Neural cell (in vitro differentiated cells): ENCODE data around the gene CACNB2. TPM values are rescaled to one million over a fixed set of nuclear protein-coding genes. Genes with fewer than 3 reads are reported as not detected.

Experiments
- H2AFZ ChIP-seq: fragments of 200-600, 300-800 bp; sonication (generic), shearing (Covaris generic); 2 replicates; pipeline ENCODE4 v1.6.0; 2014; ENCODE audit warnings: low read depth, mild to moderate bottlenecking, antibody characterized with exemption, low read length, moderate library complexity
- H3F3A ChIP-seq: fragments of 200-600 bp; shearing (Covaris generic); 2 replicates; pipeline ENCODE4 v1.6.1; 2016; ENCODE audit warnings: mild to moderate bottlenecking, moderate library complexity, mixed read lengths, antibody characterized with exemption, low read length; ENCODE audit not compliant: insufficient read depth, poor library complexity, severe bottlenecking
- H3K27ac ChIP-seq: fragments of 200-600, 300-800 bp; sonication (generic), shearing (Covaris generic); 2 replicates; pipeline ENCODE4 v1.5.1; 2014; ENCODE audit warnings: mild to moderate bottlenecking, low read length, moderate library complexity
- H3K27me3 ChIP-seq: fragments of 300-800, 200-600 bp; sonication (generic), shearing (Covaris generic); 2 replicates; pipeline ENCODE4 v1.6.0; 2014; ENCODE audit warnings: mild to moderate bottlenecking, low read depth, low read length, moderate library complexity; ENCODE audit not compliant: insufficient read depth
- H3K36me3 ChIP-seq: fragments of 300-800, 200-600 bp; sonication (generic), shearing (Covaris generic); 2 replicates; pipeline ENCODE4 v1.5.1; 2014; ENCODE audit warnings: mild to moderate bottlenecking, antibody characterized with exemption, low read length, moderate library complexity; ENCODE audit not compliant: insufficient read depth
- H3K4me2 ChIP-seq: fragments of 300-800, 200-600 bp; sonication (generic), shearing (Covaris generic); 2 replicates; pipeline ENCODE4 v1.6.0; 2014; ENCODE audit warnings: mild to moderate bottlenecking, low read length
- H3K4me3 ChIP-seq: fragments of 300-800, 200-600 bp; sonication (generic), shearing (Covaris generic); 2 replicates; pipeline ENCODE4 v1.5.1; 2014; ENCODE audit warnings: mild to moderate bottlenecking, low read length, moderate library complexity
- H3K79me2 ChIP-seq: fragments of 200-600 bp; shearing (Covaris generic); replicated peaks from 2 replicates; pipeline ENCODE4 v1.6.0; 2014; ENCODE audit warnings: mild to moderate bottlenecking, low read length, moderate library complexity; ENCODE audit not compliant: insufficient read depth
- H3K9ac ChIP-seq: fragments of 300-800, 200-600 bp; sonication (generic), shearing (Covaris generic); 2 replicates; pipeline ENCODE4 v1.6.1; 2016; ENCODE audit warnings: mild to moderate bottlenecking, low read length, mixed read lengths
- H3K9me2 ChIP-seq: fragments of 200-600 bp; shearing (Covaris generic); 2 replicates; pipeline ENCODE4 v1.6.1; 2016; ENCODE audit warnings: mild to moderate bottlenecking, low read length, mixed read lengths; ENCODE audit not compliant: insufficient read depth
- H3K9me3 ChIP-seq: fragments of 200-600, 300-800 bp; sonication (generic), shearing (Covaris generic); 2 replicates; pipeline ENCODE4 v1.6.1; 2016; ENCODE audit warnings: mild to moderate bottlenecking, mixed run types, low read length, moderate library complexity, mixed read lengths
- H4K20me1 ChIP-seq: fragments of 200-600 bp; shearing (Covaris generic); 2 replicates; pipeline ENCODE4 v1.6.1; 2016; ENCODE audit warnings: mild to moderate bottlenecking, mixed run types; ENCODE audit not compliant: insufficient read depth
- EP300 ChIP-seq: fragments of 450-650 bp; conservative IDR thresholded peaks from 2 replicates; pipeline ENCODE4 v1.6.1; 2014; ENCODE audit warnings: antibody characterized with exemption, mild to moderate bottlenecking, moderate library complexity; ENCODE audit not compliant: poor library complexity, severe bottlenecking
- EZH2 ChIP-seq: fragments of 200-600, 300-800 bp; shearing (Covaris generic), sonication (generic); IDR thresholded peaks from 2 replicates; pipeline ENCODE4 v1.6.1; 2014; ENCODE audit warnings: antibody characterized with exemption, low read length, borderline replicate concordance, mild to moderate bottlenecking; ENCODE audit not compliant: insufficient read depth, poor library complexity, severe bottlenecking
- MXI1 ChIP-seq: fragments of 450-650 bp; conservative IDR thresholded peaks from 2 replicates; pipeline ENCODE4 v1.6.1; 2014; ENCODE audit warnings: antibody characterized with exemption, mild to moderate bottlenecking; ENCODE audit not compliant: poor library complexity, severe bottlenecking
- POLR2AphosphoS5 ChIP-seq: IDR thresholded peaks from 2 replicates; pipeline ENCODE4 v1.6.1; 2012
- RAD21 ChIP-seq: fragments of 450-650 bp; conservative IDR thresholded peaks from 2 replicates; pipeline ENCODE4 v1.6.1; 2014; ENCODE audit warnings: antibody characterized with exemption, mild to moderate bottlenecking, moderate library complexity
- SMC3 ChIP-seq: fragments of 450-650 bp; conservative IDR thresholded peaks from 2 replicates; pipeline ENCODE4 v1.6.1; 2014; ENCODE audit warnings: antibody characterized with exemption, mild to moderate bottlenecking, moderate library complexity; ENCODE audit not compliant: poor library complexity
- TAF1 ChIP-seq: IDR thresholded peaks from 2 replicates; pipeline ENCODE4 v1.6.1; 2012; ENCODE audit warnings: low read depth
- polyA plus RNA-seq: library from polyadenylated mRNA; depleted of rRNA; stranded (reverse); fragments of >200 nt; gene quantifications from 2 replicates; pipeline ENCODE4 v1.2.3, GENCODE V29; 2014
- TF ChIP-seq, protein P1 (sequence below): IDR thresholded peaks from 2 replicates; pipeline ENCODE4 v1.6.1; 2012; ENCODE audit warnings: borderline replicate concordance
- TF ChIP-seq, protein P2 (sequence below): fragments of 450-650 bp; IDR thresholded peaks from 2 replicates; pipeline ENCODE4 v1.5.1; 2014; ENCODE audit warnings: antibody characterized with exemption, mild to moderate bottlenecking, moderate library complexity; ENCODE audit not compliant: poor library complexity, severe bottlenecking

CACNB2 gene
- polyA plus RNA-seq, 1 donor from 2014 or later: 14.3 TPM

DNA sequence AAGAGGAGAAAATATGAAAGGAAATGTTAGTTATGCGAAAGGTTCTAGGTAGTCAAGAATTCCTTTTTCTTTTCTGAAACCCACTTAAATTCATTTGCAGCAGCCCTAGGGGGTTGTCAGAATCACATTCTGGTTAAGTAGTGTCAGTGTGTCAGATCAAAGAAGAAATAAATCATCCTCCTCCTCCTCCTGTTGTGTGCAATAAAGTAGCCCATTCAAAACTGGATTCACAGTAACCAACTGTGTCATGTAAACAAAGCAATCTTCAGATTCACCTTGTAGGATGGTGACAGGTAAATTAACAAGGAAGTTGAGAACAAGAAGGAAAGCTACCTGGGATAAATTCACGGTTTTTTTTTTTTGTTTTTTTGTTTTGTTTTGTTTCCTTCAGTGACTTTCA lies 383.6 kb downstream of the CACNB2 start:
- Histone ChIP-seq H3K9me2 (no peaks in the 10 kb centered on the region), H3K27ac (no peak overlapping the region), H3K9ac (no peak overlapping the region), H3K9me3 (no peaks in the 10 kb centered on the region), H3K36me3 (no peaks in the 10 kb centered on the region), H3K4me3 (no peak overlapping the region), H2AFZ (no peak overlapping the region), H3F3A (no peaks in the 10 kb centered on the region), H3K4me2 (peak overlapping the region; percentile 6), H4K20me1 (no peaks in the 10 kb centered on the region), H3K27me3 (no peaks in the 10 kb centered on the region), H3K79me2 (no peaks in the 10 kb centered on the region)
- TF ChIP-seq RAD21: no peak
- peak; percentile 71 for TF ChIP-seq POLR2AphosphoS5
- TF ChIP-seq, protein P1, sequence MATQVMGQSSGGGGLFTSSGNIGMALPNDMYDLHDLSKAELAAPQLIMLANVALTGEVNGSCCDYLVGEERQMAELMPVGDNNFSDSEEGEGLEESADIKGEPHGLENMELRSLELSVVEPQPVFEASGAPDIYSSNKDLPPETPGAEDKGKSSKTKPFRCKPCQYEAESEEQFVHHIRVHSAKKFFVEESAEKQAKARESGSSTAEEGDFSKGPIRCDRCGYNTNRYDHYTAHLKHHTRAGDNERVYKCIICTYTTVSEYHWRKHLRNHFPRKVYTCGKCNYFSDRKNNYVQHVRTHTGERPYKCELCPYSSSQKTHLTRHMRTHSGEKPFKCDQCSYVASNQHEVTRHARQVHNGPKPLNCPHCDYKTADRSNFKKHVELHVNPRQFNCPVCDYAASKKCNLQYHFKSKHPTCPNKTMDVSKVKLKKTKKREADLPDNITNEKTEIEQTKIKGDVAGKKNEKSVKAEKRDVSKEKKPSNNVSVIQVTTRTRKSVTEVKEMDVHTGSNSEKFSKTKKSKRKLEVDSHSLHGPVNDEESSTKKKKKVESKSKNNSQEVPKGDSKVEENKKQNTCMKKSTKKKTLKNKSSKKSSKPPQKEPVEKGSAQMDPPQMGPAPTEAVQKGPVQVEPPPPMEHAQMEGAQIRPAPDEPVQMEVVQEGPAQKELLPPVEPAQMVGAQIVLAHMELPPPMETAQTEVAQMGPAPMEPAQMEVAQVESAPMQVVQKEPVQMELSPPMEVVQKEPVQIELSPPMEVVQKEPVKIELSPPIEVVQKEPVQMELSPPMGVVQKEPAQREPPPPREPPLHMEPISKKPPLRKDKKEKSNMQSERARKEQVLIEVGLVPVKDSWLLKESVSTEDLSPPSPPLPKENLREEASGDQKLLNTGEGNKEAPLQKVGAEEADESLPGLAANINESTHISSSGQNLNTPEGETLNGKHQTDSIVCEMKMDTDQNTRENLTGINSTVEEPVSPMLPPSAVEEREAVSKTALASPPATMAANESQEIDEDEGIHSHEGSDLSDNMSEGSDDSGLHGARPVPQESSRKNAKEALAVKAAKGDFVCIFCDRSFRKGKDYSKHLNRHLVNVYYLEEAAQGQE: no peak
- peak; percentile 82 for TF ChIP-seq EP300

DNA sequence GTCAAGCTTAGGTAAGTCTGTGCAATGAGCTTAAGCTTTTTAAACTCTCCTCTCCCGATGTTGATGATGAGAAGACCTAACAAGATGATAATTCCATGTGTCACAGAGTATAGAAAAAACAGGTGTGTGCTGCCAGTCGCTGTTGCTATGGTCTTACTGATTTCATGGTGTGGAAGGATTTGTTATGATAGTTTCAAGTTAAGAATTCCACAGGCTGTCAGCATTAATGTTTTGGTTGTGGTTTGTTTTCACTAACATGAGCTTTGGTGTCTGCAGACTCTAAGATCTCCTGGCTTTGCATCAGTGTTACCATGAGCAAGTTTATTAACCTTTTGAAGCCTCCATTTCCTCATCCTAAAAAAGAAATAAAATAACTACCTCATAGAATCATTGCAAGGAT lies 387.5 kb downstream of the CACNB2 start:
- H3K4me2 ChIP-seq: no peak overlapping the region
- no peak overlapping the region for H3K9ac ChIP-seq
- no peak overlapping the region for H3K4me3 ChIP-seq
- no peaks in the 10 kb centered on the region for H3K9me3 ChIP-seq
- no peak overlapping the region for H2AFZ ChIP-seq
- H4K20me1 ChIP-seq: no peaks in the 10 kb centered on the region
- no peak overlapping the region for H3K27ac ChIP-seq
- no peaks in the 10 kb centered on the region for H3K9me2 ChIP-seq
- no peaks in the 10 kb centered on the region for H3K27me3 ChIP-seq
- no peaks in the 10 kb centered on the region for H3F3A ChIP-seq
- no peak for TF ChIP-seq EZH2
- TF ChIP-seq, protein P1: no peak
- no peak for TF ChIP-seq EP300
- TF ChIP-seq SMC3: no peak
- TF ChIP-seq RAD21: no peak
- no peak for TF ChIP-seq TAF1
- TF ChIP-seq MXI1: no peak
- TF ChIP-seq, protein P2, sequence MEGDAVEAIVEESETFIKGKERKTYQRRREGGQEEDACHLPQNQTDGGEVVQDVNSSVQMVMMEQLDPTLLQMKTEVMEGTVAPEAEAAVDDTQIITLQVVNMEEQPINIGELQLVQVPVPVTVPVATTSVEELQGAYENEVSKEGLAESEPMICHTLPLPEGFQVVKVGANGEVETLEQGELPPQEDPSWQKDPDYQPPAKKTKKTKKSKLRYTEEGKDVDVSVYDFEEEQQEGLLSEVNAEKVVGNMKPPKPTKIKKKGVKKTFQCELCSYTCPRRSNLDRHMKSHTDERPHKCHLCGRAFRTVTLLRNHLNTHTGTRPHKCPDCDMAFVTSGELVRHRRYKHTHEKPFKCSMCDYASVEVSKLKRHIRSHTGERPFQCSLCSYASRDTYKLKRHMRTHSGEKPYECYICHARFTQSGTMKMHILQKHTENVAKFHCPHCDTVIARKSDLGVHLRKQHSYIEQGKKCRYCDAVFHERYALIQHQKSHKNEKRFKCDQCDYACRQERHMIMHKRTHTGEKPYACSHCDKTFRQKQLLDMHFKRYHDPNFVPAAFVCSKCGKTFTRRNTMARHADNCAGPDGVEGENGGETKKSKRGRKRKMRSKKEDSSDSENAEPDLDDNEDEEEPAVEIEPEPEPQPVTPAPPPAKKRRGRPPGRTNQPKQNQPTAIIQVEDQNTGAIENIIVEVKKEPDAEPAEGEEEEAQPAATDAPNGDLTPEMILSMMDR: no peak
- TF ChIP-seq POLR2AphosphoS5: no peak
- H3K36me3 ChIP-seq: no peaks in the 10 kb centered on the region
- H3K79me2 ChIP-seq: no peaks in the 10 kb centered on the region
